ENCODE data around the gene TAF3.

TAF3 gene

DNA sequence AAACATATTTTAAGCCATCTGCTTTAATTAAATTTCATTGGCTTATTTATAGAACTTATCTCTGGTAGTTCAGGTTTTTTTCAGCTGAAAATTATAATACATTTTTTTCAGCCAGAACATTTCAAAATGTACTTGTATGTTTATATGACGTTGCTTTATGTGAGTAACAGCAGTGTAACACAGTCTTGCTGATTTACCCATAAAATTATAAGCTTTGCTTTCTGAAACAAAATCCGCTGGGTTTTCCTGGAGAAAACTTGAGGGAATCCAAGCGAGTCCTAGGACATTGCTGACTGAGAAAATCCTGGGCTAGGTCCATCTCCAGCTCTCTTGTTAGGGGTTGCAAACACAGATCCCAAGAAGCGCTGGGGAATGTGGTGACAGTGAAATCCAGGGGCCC is 124.0 kb downstream of the TAF3 start:
- DNase-seq, result no peak

DNA sequence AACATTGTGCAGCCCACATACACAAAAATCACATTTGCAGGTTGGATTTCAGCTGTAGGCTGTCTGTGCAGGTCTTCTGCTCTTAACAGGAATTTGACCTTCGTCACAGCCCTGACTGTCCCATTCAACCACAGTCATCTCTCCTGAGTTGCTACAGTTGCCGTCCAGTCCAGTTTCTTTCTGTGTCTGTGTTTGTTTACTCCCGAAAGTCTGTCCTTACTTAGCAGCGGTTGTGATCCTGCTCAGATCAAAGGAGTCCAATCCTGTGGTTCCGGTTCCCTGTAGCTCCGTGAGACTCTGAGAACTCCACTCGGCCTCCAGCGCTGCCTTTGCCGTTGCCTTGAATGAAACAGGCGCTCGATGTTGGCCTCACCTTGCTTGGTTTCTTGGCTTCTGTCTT is 124.6 kb downstream of the TAF3 start:
- DNase-seq, result no peak

DNA sequence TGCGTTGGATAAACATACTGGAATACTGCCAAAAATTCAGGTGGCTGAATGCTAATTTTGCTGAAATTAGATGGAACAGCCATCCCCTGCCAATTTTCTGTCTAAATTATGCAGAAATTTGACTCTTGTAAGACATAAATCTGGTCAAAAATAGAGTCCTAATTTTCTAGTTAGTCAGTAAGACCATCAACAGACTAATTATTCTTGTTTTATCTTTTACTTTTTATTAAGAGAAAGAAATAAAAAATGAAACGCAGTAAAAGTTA is 125.8 kb downstream of the TAF3 start:
- no peak for DNase-seq

DNA sequence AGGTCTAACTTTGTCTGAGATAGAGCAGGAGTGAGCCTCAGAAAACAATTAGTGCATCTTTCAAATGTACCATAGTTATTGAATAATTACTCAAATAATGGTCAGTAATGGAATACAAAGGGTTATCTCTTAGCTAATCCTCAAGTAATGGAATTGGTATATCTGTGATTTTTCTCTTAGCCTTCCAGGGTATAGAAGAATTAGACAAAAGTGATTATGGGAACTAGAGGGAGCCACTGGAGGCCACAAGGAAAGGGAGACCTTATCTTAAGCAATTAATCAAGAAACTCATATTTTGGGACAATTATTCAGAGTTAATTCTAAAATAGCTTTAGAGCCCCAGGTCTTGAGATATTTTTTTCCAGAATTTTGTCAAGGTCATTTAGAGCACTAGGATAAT is 126.2 kb downstream of the TAF3 start:
- no peak for DNase-seq

DNA sequence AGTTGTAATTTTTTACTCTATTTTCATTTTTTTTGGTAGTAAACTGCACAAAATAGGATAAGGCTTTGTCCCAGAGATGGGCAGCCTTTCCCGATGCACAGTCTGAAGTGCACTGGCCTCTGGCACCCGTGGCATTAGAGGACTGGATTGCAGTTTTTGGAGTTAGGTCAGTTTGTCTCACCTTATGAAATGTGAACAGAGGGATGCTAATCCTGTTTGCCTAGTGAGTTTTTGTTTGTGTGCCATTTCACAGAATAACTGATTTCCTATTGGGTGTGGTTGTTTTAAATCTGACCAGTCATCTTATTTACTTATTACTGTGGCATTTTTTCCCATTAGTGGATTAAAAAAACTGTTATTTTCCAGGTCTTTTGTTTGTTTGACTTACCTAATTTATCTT is 126.7 kb downstream of the TAF3 start:
- no peak for DNase-seq

DNA sequence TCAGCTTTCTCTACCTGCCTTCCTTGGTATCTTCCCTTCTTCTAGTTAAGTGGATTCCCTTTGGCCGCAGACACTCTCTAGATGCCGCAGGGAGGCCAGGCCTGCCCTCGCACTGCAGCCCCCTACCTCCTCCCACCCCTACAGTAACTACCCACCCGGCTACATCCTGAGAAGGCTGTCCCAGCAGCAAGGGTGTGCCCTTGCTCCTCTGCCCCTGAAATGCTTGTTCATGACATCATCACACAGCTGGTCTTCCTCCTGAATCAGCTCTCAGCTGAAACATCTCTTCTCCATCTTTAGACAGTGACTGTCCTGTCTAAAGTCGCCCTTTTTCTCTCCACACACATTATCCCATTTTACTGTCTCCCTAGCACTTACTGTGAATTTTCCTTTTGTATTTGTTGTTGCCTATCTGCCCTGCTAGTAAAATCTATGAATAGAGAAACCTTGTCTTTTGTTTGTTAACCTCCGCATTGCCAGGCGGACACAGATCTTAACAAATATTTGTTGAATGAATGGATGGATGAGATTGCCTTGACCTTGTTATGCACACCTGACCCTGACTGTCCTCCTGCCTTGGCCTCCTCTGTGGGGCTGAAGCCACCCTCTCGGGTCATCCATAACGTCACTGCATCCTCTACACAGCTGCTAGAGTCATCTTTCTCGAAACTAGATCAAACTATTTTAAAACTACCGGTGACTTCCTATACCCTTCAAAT is 127.3 kb downstream of the TAF3 start:
- no peak for DNase-seq

DNA sequence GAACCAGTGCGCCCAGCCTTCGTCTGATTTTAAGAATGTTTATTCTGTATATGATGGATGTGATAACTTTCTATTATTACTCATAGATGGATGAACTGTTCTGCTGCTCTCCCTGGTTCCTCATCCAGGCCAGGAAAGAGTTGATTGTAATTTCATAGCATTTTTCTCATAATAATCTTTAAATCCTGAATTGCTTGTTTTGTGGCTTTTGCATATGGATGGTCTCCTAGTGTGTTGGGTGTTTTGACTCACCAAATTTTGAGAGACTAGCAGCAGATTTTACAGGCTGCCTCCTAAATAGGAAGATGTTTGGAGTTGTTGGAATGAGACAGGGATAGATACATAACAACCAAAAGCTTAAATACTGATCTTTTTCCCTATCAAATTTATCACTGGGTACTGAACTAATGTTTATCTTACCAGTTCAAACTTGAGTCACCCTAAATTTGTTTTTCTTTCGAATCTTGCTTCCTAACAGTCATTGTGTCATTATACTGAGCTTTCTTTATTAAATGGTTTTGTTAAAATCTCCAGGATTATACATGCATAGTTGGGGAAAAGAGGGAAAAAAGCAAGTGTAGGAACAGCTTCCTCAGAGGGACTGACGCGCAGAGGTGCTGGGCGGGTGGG is 130.2 kb downstream of the TAF3 start:
- no peak for DNase-seq

DNA sequence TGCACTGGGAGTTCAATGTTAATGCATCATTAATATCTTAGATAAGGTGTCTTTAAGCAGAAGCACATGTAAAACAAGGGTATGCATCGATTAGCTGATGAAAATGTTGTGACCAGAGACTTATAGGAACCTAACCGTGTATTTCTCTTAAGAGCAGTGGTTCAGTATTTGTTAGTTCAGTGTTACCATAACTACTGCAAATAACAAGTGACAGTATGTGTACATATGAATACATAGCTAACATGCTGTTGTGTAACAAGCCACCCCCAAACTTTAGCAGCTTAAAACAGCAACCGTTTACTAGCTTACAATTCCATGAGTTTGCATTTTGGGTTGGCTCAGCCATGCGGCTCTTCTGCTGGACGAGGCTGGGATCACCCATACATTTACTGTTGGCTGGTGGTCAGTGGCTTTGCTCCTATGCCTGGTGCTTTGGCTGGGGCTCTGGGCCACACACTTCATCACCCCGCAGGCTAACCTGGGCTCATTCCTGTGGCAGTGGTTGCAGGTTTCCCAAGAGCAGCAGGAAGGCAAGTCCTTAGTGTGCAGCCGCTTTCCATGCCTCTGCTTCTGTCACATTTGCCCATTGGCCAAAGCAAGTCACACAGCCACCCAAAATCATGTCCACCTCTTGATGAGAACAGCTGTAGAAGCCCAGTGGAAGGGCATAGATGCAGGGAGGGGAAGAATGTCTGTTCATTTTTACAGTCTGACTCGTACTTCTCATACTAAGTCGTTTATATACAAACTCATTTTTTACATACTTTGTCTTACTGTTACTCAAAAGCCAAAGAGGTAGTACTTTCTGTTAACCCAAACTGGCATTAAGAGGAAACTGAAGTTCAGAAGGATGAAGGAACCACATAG is 132.9 kb downstream of the TAF3 start:
- DNase-seq, result no peak

DNA sequence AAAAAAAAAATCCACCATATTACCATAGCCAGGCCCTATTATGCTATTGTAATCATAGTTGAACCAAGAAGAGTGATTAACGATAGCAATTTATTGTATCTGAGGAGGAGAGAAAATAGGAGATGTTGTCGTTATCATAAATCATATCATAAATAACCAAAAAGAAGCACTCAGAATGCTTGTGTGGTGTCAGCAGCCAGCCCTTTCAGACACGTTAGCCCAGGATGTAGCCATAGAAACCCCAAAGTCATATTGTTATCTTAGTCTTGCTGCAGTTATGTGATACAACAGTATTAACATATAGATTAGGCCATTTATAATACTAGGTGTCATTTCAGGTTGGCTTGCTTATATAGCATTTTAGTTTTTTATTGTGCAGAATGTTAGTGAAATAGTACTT is 134.0 kb downstream of the TAF3 start:
- no peak for DNase-seq

DNA sequence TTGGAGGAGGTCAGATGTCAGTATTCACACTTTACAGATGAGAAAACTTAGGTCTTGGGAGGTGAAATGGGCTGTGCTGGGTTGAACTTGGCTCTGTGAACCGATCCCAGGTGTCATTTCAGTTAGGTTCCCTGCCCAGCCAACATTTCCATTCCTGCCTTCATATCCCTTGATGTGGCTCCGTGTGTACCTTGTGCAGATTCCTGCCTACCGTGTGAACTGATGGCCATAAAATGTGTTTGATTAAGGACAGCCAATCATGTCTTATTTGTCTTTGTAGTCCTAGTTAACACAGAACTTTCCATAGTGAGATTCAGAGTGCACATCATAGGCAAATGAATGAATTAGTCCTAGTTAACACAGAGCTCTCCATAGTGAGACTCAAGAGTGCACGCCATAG is 135.1 kb downstream of the TAF3 start:
- DNase-seq, result no peak

DNA sequence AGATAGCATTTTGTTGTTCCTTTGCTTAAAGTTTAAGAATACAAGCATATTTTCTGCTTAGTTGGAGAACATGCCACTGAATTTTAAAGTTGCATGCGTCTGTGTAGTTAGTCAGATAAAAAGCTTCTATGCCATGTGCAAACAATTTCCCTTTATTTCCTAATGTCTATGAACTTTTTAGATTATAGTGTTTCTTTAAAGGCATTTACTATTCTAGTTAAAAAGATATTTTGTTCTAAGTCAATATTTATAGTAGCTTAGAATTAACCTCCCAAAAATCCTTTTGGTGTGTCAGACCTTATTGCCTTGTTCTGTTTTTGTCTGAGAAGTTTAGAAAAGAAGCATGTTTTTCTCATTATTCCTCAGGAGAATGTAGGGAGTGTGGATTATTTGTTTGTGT is 137.1 kb downstream of the TAF3 start:
- DNase-seq, result no peak

DNA sequence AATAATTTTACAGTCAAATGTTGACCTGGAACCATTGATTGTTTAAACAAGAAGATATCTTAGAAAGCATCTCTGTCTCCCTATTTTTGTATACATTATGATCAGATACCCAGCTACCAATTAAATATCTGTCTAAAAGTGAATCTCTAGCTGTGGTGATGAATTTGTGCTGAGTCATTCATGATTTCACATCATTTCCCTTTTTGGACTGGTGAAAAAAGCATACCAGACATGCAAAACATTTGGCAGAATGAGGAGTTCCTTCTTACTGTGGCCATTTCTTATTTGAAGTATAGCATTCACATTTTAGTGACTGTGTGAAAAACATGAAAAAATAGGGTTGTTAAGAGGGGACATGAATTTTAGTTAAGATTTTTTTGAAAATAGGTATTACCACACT is 138.2 kb downstream of the TAF3 start:
- DNase-seq, result no peak

DNA sequence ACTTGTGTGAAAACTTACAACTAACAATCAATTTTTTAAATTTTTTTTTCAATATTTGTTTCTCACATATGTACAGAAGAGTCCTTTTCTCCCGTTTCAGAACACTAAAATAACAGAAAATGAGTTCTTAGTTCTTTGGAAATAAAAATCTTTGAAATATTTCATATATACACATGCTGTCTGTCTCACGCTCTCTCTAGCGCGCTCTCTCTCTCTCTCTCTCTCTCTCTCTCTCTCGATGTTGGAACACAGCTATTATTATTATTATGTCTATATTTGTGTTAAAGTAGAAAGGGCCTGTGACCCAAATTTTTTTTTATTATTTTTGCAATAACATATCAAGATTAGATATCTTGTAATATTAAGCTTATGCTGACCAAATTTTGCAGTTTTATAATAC is 139.3 kb downstream of the TAF3 start:
- DNase-seq, result no peak

DNA sequence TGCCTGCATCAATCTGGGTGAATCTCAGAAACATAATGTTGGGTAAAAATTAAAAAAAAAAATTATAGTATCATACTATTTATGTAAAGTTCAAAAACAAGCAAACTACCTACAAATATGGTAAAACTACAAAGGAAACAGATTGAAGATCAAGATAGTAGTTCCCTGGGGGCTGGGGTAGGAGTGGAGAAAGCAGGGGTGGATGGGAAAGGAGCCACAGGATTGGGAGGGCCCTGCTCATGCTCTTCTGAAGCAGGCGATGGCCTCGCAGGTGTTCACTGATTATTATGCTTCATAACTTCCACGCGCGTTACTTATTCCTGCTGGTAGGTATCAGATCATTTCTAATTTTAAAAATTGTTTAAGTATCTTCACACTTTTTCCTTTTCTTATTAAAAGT is 140.1 kb downstream of the TAF3 start:
- no peak for DNase-seq

DNA sequence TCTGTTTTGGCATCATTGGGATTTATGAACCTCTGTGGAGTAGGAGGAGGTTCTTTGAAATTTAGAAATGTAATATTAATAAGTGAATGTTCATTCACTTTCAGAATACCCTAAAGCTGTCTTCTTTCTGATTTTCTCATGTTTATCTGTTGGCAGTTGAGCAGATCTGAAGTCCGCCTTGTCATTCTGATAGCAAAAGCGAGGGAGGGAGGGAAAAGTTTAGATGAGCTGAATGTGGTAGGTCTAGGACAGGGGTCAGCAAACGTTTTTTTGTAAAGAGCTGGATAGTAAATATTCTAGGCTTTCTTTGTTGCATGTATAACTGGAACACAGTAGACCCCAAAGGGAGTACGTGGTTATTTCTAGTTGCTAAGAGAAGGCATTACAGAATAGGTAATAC is 141.8 kb downstream of the TAF3 start:
- no peak for DNase-seq

DNA sequence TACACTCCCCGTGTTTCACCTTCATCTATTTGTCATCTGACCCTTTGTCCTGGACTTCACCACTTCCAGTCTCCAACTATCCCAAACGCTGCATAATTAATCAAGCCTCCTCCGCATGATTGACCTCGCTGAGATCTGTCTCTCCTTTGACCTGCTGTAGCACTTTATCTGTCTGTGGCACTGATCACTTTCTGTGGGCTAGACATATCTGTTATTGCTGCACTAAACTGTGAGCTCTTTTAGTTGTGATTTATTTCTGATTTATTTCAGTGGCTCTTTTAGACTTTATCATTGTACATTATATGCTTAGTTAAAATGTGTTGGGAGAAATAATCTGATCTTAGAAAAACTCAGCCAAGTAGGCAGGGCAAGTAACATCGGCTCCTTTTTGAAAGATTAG is 144.3 kb downstream of the TAF3 start:
- DNase-seq, result no peak

DNA sequence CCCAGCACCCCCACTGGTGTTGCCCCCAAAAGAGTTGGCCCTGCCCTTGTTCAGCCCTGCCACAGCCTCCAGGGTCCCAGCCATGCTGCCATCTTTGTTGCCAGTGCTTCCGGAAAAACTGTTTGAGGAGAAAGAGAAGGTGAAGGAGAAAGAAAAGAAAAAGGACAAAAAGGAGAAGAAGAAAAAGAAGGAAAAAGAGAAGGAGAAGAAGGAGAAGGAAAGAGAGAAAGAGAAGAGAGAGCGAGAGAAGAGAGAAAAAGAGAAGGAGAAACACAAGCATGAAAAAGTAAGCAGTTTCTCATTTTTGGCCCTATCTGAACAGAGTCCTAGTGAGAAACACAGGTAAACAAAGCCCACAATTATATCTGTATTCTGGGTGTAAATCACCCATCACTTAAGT is 147.2 kb downstream of the TAF3 start:
- DNase-seq, result no peak

DNA sequence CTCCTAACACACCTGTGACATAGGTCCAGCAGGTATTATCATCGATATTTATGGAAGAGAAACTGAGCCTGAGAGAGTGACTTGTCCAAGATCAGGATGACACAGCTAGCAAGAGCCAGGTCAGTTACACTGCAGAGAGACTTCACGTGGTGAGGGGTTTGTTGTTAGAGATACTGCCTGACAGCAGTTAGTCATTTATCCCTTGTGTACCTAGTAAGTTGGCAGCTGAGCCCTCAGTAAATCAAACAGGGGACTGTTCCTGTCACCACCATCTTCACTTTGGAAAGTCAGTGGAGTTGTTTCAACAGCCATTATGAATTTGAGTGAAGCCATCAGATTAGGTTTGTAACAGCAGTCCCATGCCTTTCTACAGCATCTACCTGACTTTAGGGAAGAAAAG is 148.7 kb downstream of the TAF3 start:
- DNase-seq, result no peak

DNA sequence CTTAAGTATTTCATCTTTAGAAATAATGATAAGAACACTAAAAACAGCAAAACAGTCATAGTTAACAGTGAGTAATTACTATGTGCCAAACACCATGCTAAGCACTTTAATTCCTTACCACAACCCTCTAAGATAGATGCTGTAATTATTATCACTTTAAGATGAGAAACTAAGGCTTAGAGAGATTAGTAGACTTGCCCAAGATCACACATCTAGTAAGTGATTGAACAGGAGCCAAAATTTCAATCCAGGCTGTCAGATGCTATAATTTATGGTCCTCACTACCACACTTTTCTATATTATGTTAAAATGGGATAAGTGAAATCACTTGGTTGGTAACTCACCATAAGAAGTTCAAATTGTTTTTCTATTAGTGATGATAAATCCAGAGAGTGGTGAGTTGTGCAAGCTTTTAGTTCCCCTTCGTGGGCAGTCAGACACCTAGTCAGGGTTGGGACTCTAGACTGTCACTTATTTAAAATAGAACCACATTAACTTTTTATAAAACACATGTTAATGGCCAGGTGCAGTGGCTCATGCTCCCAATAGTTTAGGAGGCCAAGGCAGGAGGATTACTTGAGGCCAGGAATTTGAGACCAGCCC is 150.3 kb downstream of the TAF3 start:
- no peak for DNase-seq

DNA sequence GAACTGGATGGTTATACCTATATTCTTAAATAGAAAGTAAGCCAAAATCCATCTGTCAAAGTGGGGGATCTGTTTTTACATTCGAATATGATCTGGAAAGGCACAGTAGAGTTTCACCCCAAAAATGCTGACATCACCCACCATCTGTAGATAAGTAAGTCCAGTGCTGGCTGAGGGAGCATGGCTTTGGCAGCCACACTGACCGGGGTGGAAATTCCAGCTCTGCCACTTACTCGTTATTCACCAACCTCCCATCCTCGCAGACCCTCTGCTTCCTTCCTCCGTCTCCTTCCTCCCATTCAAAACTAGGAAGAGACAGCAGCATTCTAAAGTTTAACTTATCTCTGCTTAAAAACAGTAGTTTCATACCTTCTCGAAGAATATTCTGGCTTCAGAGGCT is 151.3 kb downstream of the TAF3 start:
- DNase-seq, result no peak

DNA sequence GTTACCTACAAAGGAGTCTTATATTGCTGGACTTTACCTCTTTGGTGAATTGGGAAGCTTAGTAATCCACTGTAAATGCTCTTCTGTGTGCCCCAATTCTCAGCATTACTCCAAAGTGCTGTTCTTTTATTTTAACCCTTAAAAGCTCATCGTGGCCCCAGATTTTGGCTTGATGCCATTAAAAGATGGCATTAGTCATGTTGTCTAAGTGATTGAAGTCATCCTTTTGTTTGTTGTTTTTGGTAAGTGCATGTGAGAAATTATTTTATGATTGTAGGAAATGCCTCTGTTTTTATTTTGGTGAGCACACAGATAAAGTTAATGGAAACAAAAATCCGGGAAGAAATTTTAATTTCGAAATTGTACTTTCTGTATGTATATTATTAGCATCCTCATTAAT is 153.6 kb downstream of the TAF3 start:
- no peak for DNase-seq

DNA sequence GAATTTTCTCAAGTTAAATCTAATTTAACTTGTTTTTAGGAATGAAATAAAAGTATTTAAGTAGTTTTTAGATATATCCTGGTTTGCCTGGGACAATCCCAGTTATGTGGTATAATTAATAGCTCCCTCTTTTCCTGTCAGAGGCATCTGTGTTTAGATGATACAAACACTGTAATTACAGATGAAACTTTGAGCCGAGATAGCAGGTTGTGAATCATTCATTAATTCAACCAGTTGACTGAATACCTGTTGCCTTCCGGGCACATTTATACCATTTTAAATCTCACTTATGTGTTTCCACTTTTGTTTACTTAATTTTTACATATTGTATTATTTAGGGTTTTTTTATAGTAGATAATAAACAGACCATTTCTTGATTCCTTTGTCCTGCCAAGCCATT is 154.1 kb downstream of the TAF3 start:
- no peak for DNase-seq

DNA sequence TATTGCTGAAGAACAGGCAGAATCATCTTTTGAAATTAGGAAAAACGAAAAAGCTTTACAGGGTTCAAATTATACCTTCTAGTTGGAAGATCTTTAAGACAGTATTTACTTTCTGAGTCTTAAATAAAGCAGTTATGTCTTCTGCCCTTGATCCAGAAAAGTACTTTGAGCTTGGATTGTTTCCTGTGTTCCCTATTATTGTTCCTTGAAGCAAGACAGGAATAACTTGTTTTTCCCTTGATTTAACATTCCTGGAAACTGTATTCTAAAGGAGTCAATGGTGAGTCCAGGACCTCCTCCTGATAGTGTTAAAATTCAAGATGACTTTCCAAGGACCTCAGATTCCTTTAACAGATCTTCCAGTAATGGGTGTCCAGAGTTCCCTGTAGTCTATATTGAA is 161.9 kb downstream of the TAF3 start:
- DNase-seq, result no peak

DNA sequence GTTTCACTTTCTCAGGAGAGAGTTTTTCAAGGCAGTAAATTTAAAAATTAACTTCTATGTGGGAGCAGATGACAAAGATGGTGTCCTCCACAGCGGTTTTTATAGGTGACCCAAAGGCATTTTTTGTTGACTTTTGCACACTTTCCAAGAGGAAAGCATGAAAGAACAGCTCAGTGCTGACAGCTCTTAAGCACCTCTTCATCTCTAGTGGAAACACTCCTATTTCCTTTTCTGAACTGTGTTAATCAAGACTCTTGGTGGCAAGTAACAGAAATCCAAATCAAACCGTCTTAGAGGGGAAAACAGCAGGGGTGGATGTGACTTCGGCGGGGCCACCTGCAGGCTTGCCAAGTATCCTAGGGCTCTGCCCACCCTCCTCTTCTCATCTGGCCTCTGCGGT is 164.4 kb downstream of the TAF3 start:
- DNase-seq, result no peak

All from CD4-positive, alpha-beta T cell treated with Interleukin-10 for 1 hour (primary cell).